Suprapubic skin (tissue), 4 donors: ENCODE results near the gene MED26. TPM values are rescaled to one million over a fixed set of nuclear protein-coding genes. Genes with fewer than 3 reads are reported as not detected.

Experiments
- DNase-seq, 2 donors: peaks; one replicate each; pipeline ENCODE4 v3.0.0-alpha.2; 2019; ENCODE audit warnings: low spot score in 2 of 2
- H3K27ac ChIP-seq: fragments of 200-600 bp; sonication (generic); one replicate; pipeline ENCODE4 v1.5.1; 2019
- H3K27me3 ChIP-seq: fragments of 200-600 bp; sonication (generic); one replicate; pipeline ENCODE4 v1.5.1; 2019
- H3K36me3 ChIP-seq: fragments of 200-600 bp; sonication (generic); one replicate; pipeline ENCODE4 v1.5.1; 2019
- H3K4me1 ChIP-seq: fragments of 200-600 bp; sonication (generic); one replicate; pipeline ENCODE4 v1.5.1; 2019
- H3K4me3 ChIP-seq: fragments of 200-600 bp; sonication (generic); one replicate; pipeline ENCODE4 v1.5.1; 2019; ENCODE audit warnings: mild to moderate bottlenecking
- H3K9me3 ChIP-seq: fragments of 200-600 bp; sonication (generic); one replicate; pipeline ENCODE4 v1.5.1; 2019
- CTCF ChIP-seq, 2 donors: fragments of 200-600 bp in 1 of 2; fragments of 450-650 bp in 1 of 2; sonication (generic) in 1 of 2; IDR thresholded peaks; one replicate each; pipeline ENCODE4 v1.5.1; 2016 to 2019; ENCODE audit warnings: antibody characterized with exemption in 2 of 2, mild to moderate bottlenecking in 1 of 2, moderate library complexity in 1 of 2
- EP300 ChIP-seq: sonication (generic); formaldehyde crosslinking; IDR thresholded peaks from one replicate; pipeline ENCODE4 v1.6.1; 2017; ENCODE audit warnings: antibody characterized with exemption
- POLR2A ChIP-seq, 2 donors: fragments of 450-650 bp; IDR thresholded peaks; one replicate each; pipeline ENCODE4 v1.6.1; 2017; ENCODE audit warnings: antibody characterized with exemption in 2 of 2, mild to moderate bottlenecking in 2 of 2, moderate library complexity in 2 of 2
- POLR2AphosphoS5 ChIP-seq, 3 donors: sonication (generic); formaldehyde crosslinking; IDR thresholded peaks; one replicate each; pipeline ENCODE4 v1.6.1; 2017; ENCODE audit warnings: antibody characterized with exemption in 3 of 3
- WGBS: methylation state at CpG from one replicate; pipeline ENCODE4 v1.1.5; 2018; 5-methylcytosine and 5-hydroxymethylcytosine counted together
- total RNA-seq, 4 donors: library from RNA; depleted of rRNA; stranded (reverse); fragments of >200 nt; gene quantifications; one replicate each; pipeline ENCODE4 v1.1.0, GENCODE V29; 2016

MED26 gene
- total RNA-seq, 4 donors from 2014 or later = 13.1 to 15.4 (median 14.6) TPM

- 54% methylated on average over 9 of the region's 9 CpGs for WGBS
- no peak for DNase-seq
- no peaks in the 10 kb centered on the region for H3K27me3 ChIP-seq
- H3K27ac ChIP-seq = no peak overlapping the region
- TF ChIP-seq EP300 (no peak), POLR2A (IDR thresholded peaks at IDR 0.05) (no peak), POLR2AphosphoS5 (IDR thresholded peaks at IDR 0.05) (no peak), CTCF (IDR thresholded peaks at IDR 0.05) (no peak)
- peaks cover 9% of the 10 kb centered on the region for H3K4me1 ChIP-seq
- no peaks in the 10 kb centered on the region for H3K9me3 ChIP-seq
- H3K36me3 ChIP-seq = peaks cover 59% of the 10 kb centered on the region
- H3K4me3 ChIP-seq = no peak overlapping the region
Measured at GRCh38 chr19:16649734-16650133, 21.7 kb upstream of the MED26 start.

- no peaks in the 10 kb centered on the region for H3K27me3 ChIP-seq
- WGBS = 78% methylated on average over 9 of the region's 9 CpGs
- TF ChIP-seq CTCF (IDR thresholded peaks at IDR 0.05) (no peak), EP300 (no peak), POLR2AphosphoS5 (IDR thresholded peaks at IDR 0.05) (no peak), POLR2A (IDR thresholded peaks at IDR 0.05) (no peak)
- no peaks in the 10 kb centered on the region for H3K9me3 ChIP-seq
- peaks cover 6% of the 10 kb centered on the region for H3K4me1 ChIP-seq
- no peak overlapping the region for H3K4me3 ChIP-seq
- no peak for DNase-seq
- no peak overlapping the region for H3K27ac ChIP-seq
- H3K36me3 ChIP-seq = peaks cover 68% of the 10 kb centered on the region
Measured at GRCh38 chr19:16645140-16645539, 17.1 kb upstream of the MED26 start.

GRCh38 chr19:16641695-16642094 is 13.7 kb upstream of the MED26 start:
- DNase-seq = no peak
- H3K27ac ChIP-seq = no peak overlapping the region
- H3K9me3 ChIP-seq = no peaks in the 10 kb centered on the region
- peaks cover 4% of the 10 kb centered on the region for H3K4me1 ChIP-seq
- H3K36me3 ChIP-seq = peaks cover 79% of the 10 kb centered on the region
- H3K4me3 ChIP-seq = no peak overlapping the region
- WGBS = 97% methylated on average over 10 of the region's 10 CpGs
- no peak for TF ChIP-seq POLR2AphosphoS5 (IDR thresholded peaks at IDR 0.05)
- TF ChIP-seq POLR2A (IDR thresholded peaks at IDR 0.05) = no peak
- TF ChIP-seq EP300 = no peak
- TF ChIP-seq CTCF (IDR thresholded peaks at IDR 0.05) = no peak
- H3K27me3 ChIP-seq = no peaks in the 10 kb centered on the region

- WGBS = 89% methylated on average over 1 of the region's 1 CpG
- Histone ChIP-seq H3K9me3 (no peaks in the 10 kb centered on the region), H3K27ac (no peak overlapping the region), H3K4me3 (no peak overlapping the region), H3K4me1 (peaks cover 4% of the 10 kb centered on the region), H3K27me3 (no peaks in the 10 kb centered on the region), H3K36me3 (peaks cover 76% of the 10 kb centered on the region)
- TF ChIP-seq POLR2A (IDR thresholded peaks at IDR 0.05) = no peak
- no peak for TF ChIP-seq CTCF (IDR thresholded peaks at IDR 0.05)
- no peak for TF ChIP-seq POLR2AphosphoS5 (IDR thresholded peaks at IDR 0.05)
- TF ChIP-seq EP300 = no peak
- no peak for DNase-seq
Measured at GRCh38 chr19:16640951-16641350, 12.9 kb upstream of the MED26 start.

- TF ChIP-seq POLR2A (IDR thresholded peaks at IDR 0.05) (no peak), POLR2AphosphoS5 (IDR thresholded peaks at IDR 0.05) (no peak), CTCF (IDR thresholded peaks at IDR 0.05) (no peak), EP300 (no peak)
- Histone ChIP-seq H3K36me3 (peaks cover 67% of the 10 kb centered on the region), H3K9me3 (no peaks in the 10 kb centered on the region), H3K4me3 (no peak overlapping the region), H3K27ac (no peak overlapping the region), H3K27me3 (no peaks in the 10 kb centered on the region), H3K4me1 (peaks cover 4% of the 10 kb centered on the region)
- 100% methylated on average over 1 of the region's 1 CpG for WGBS
- no peak for DNase-seq
Measured at GRCh38 chr19:16638666-16639065, 10.7 kb upstream of the MED26 start.
